Psoas muscle (tissue), 8 donors: Measurements from ENCODE around the gene RD3L. TPM values are rescaled to one million over a fixed set of nuclear protein-coding genes. Genes with fewer than 3 reads are reported as not detected.

ENCODE experiments used
- ATAC-seq, 4 donors: fragments of 200-7000 bp; cut with Tn5 transposase; one replicate each; pipeline ENCODE4 v1.9.1; 2020; ENCODE audit warnings: moderate library complexity in 3 of 4, mild to moderate bottlenecking in 2 of 4
- DNase-seq, 2 donors: peaks; one replicate each; pipeline ENCODE4 v3.0.0-alpha.2; 2020
- H3K27ac ChIP-seq: fragments of 200-600 bp; one replicate; pipeline ENCODE4 v1.8.0; 2022
- H3K27me3 ChIP-seq, 3 donors: fragments of 200-600 bp in 1 of 3; one replicate each; pipeline versions ENCODE4 v1.6.1 to v1.8.0; 2013 to 2022; ENCODE audit warnings: low read length in 2 of 3, mild to moderate bottlenecking in 2 of 3, moderate library complexity in 1 of 3; ENCODE audit not compliant: insufficient read depth in 3 of 3
- H3K36me3 ChIP-seq, 2 donors: fragments of 200-600 bp in 1 of 2; one replicate each; pipeline versions ENCODE4 v1.6.1 to v1.8.0; 2013 to 2022; ENCODE audit warnings: low read depth in 1 of 2, mild to moderate bottlenecking in 1 of 2, moderate library complexity in 1 of 2; ENCODE audit not compliant: insufficient read depth in 1 of 2
- H3K4me1 ChIP-seq: fragments of 200-600 bp; one replicate; pipeline ENCODE4 v1.8.0; 2022
- H3K4me3 ChIP-seq: fragments of 200-600 bp; one replicate; pipeline ENCODE4 v1.8.0; 2022; ENCODE audit warnings: mild to moderate bottlenecking
- H3K9me3 ChIP-seq: fragments of 200-600 bp; one replicate; pipeline ENCODE4 v1.8.0; 2022
- CTCF ChIP-seq: fragments of 200-600 bp; IDR thresholded peaks from one replicate; pipeline ENCODE4 v1.8.0; 2022; ENCODE audit warnings: antibody characterized with exemption
- WGBS, 3 donors: extraction: QIAGEN DNeasy Blood & Tissue Kit; methylation state at CpG; one replicate each; pipeline versions ENCODE4 v1.1.6 to v1.1.7; 2013; 5-methylcytosine and 5-hydroxymethylcytosine counted together
- intact Hi-C, 2 donors: fragments of 100-400 bp; cut with DNase I; formaldehyde crosslinking; loops; one replicate each; pipeline versions ENCODE4 v1.11.0 to v1.14.2; 2022
- long read RNA-seq, 2 donors: library from polyadenylated mRNA; unstranded; transcript quantifications; one replicate each; pipeline ENCODE4 v2.0.0, GENCODE V29; 2021
- polyA plus RNA-seq, 3 donors: library from polyadenylated mRNA; stranded (reverse); fragments of 200-250 nt; gene quantifications; one replicate each; pipeline ENCODE4 v1.2.3, GENCODE V29; 2013
- total RNA-seq, 4 donors: library from RNA; stranded (reverse); fragmentation: NEBNext Ultra II Directional in 2 of 4; extraction: Animal tissue kit (Norgen Biotek cat#: 25700) in 2 of 4; gene quantifications; one replicate each; pipeline versions ENCODE4 v1.2.1 to v1.2.4, GENCODE V29; 2021 to 2023
- donor health status: healthy with polysubstance abuse.
- donor health status: DM: no; HTN: no; CAD: no; lungs with moderate emphysema.
- donor health status: Bipolar disorder and iron deficiency.
- donor health status: healthy.
- donor health status: DM: yes; HTN: yes; CAD: no.
- donor health status: DM: no; HTN: no; CAD: no.
- donor health status: DM: no; HTN: no; CAD: no.
- donor health status: DM: yes; HTN: yes; CAD: no.

The RD3L gene
- not detected for total RNA-seq
- not detected for polyA plus RNA-seq
- long read RNA-seq, donor 1, result 0 reads
- long read RNA-seq, donor 2, result 0 reads

- Histone ChIP-seq H3K4me1 (peaks cover 6% of the 10 kb centered on the region), H3K36me3 (no peaks in the 10 kb centered on the region), H3K27ac (no peak within 1 kb of the TSS), H3K4me3 (no peak within 1 kb of the TSS), H3K9me3 (peaks cover 5% of the 10 kb centered on the region), H3K27me3 (no peaks in the 10 kb centered on the region)
- WGBS, 3 donors, result 66 to 73% (median 68%) methylated on average over 14 of the region's 14 CpGs
- DNase-seq (no peak), ATAC-seq (no peak)
- intact Hi-C loops, result no loop called here
- no peak for TF ChIP-seq CTCF
Measured at GRCh38 chr14:103941973-103942736, at the start of gene RD3L. RD3L (minus strand) TSS chr14:103942529; CDS start chr14:103941695, 834 bp downstream.

GRCh38 chr14:103989964-103990363 lies 47.6 kb upstream of the RD3L start:
- H3K4me3 ChIP-seq, result no peak overlapping the region
- ATAC-seq, result no peak
- H3K36me3 ChIP-seq, result no peaks in the 10 kb centered on the region
- DNase-seq, result no peak
- no peaks in the 10 kb centered on the region for H3K4me1 ChIP-seq
- WGBS, 3 donors, result 80 to 90% (median 89%) methylated on average over 4 of the region's 4 CpGs
- no peak for TF ChIP-seq CTCF
- intact Hi-C loops, result loop anchor here in 1 of 2 donors (10.0 kb wide), 1 partner anchor 415 kb away; no protein-coding TSS in a partner anchor
- peaks cover 0 to 11% (median 0%) of the 10 kb centered on the region in 3 donors for H3K27me3 ChIP-seq
- no peak overlapping the region for H3K27ac ChIP-seq
- H3K9me3 ChIP-seq, result no peaks in the 10 kb centered on the region

GRCh38 chr14:103989034-103989433 lies 46.7 kb upstream of the RD3L start:
- Histone ChIP-seq H3K27me3 (peaks cover 0 to 11% (median 0%) of the 10 kb centered on the region in 3 donors), H3K4me3 (no peak overlapping the region), H3K9me3 (no peaks in the 10 kb centered on the region), H3K4me1 (no peaks in the 10 kb centered on the region), H3K36me3 (no peaks in the 10 kb centered on the region), H3K27ac (no peak overlapping the region)
- ATAC-seq (no peak), DNase-seq (no peak)
- intact Hi-C loops, result loop anchor here in 1 of 2 donors (10.0 kb wide), 1 partner anchor 414 kb away; no protein-coding TSS in a partner anchor
- 89 to 98% (median 90%) methylated on average over 1 of the region's 1 CpG for WGBS, 3 donors
- TF ChIP-seq CTCF, result no peak

GRCh38 chr14:103984196-103984595 lies 41.9 kb upstream of the RD3L start:
- H3K9me3 ChIP-seq, result no peaks in the 10 kb centered on the region
- WGBS, 3 donors, result 80 to 89% (median 87%) methylated on average over 5 of the region's 5 CpGs
- DNase-seq, result no peak
- no peak for ATAC-seq
- no peak overlapping the region for H3K27ac ChIP-seq
- no peak overlapping the region for H3K4me3 ChIP-seq
- no peaks in the 10 kb centered on the region for H3K36me3 ChIP-seq
- TF ChIP-seq CTCF, result no peak
- peaks cover 0 to 7% (median 0%) of the 10 kb centered on the region in 3 donors for H3K27me3 ChIP-seq
- H3K4me1 ChIP-seq, result no peaks in the 10 kb centered on the region
- intact Hi-C loops, result loop anchor here in 1 of 2 donors (10.0 kb wide), 1 partner anchor 409 kb away; no protein-coding TSS in a partner anchor
